Calu3 (cell line): Measurements from ENCODE around the gene IL15. TPM values are rescaled to one million over a fixed set of nuclear protein-coding genes. Genes with fewer than 3 reads are reported as not detected.

Experiments
- BruUV-seq: library from RNA; stranded (reverse); fragments of 400-500 nt; replicated peaks from 2 replicates; lab custom pipeline; 2021; lab: Mats Ljungman, UMichigan
- CTCF ChIA-PET: fragments of 300-600 bp; sonication (Branson Sonifier 250); formaldehyde crosslinking; loops from one replicate; lab custom pipeline; 2022; ENCODE audit warnings: antibody characterized with exemption; lab: Charles Lee
- DNase-seq: peaks from one replicate; pipeline ENCODE4 v3.0.0; 2022
- H3K27ac Mint-ChIP-seq: one replicate; pipeline ENCODE4 v1.8.0; 2022; ENCODE audit warnings: mixed read lengths; ENCODE audit not compliant: unreplicated experiment
- H3K27me3 Mint-ChIP-seq: one replicate; pipeline ENCODE4 v1.8.0; 2022; ENCODE audit warnings: mixed read lengths; ENCODE audit not compliant: unreplicated experiment
- H3K36me3 Mint-ChIP-seq: one replicate; pipeline ENCODE4 v1.8.0; 2022; ENCODE audit warnings: mild to moderate bottlenecking, moderate library complexity, mixed read lengths; ENCODE audit not compliant: insufficient read depth, unreplicated experiment
- H3K4me1 Mint-ChIP-seq: one replicate; pipeline ENCODE4 v1.8.0; 2022; ENCODE audit warnings: mild to moderate bottlenecking, low read depth, mixed read lengths; ENCODE audit not compliant: unreplicated experiment
- H3K4me3 Mint-ChIP-seq: one replicate; pipeline ENCODE4 v1.8.0; 2022; ENCODE audit warnings: mild to moderate bottlenecking, low read depth, moderate library complexity, mixed read lengths; ENCODE audit not compliant: unreplicated experiment
- H3K9me3 Mint-ChIP-seq: one replicate; pipeline ENCODE4 v1.8.0; 2022; ENCODE audit warnings: low read depth, mixed read lengths; ENCODE audit not compliant: unreplicated experiment
- CTCF ChIP-seq: fragments of 200-600 bp; IDR thresholded peaks from one replicate; pipeline ENCODE4 v1.8.0; 2022; ENCODE audit warnings: antibody characterized with exemption; ENCODE audit not compliant: unreplicated experiment
- intact Hi-C: fragments of 100-400 bp; cut with micrococcal nuclease; formaldehyde crosslinking; loops from one replicate; pipeline ENCODE4 v1.10.0; 2022; ENCODE audit not compliant: unreplicated experiment
- total RNA-seq: library from RNA; stranded (reverse); gene quantifications from 2 replicates; pipeline ENCODE4 v1.2.3, GENCODE V29; 2022

Gene IL15
- total RNA-seq, 1 experiment from 2014 or later = 4.6 TPM

- Mint-ChIP-seq H3K36me3 (no peaks in the 10 kb centered on the region), H3K27ac (no peak overlapping the region), H3K4me1 (peaks cover 12% of the 10 kb centered on the region), H3K4me3 (no peak overlapping the region), H3K9me3 (no peaks in the 10 kb centered on the region), H3K27me3 (no peaks in the 10 kb centered on the region)
- BruUV-seq = no TSS peak
- CTCF ChIA-PET = no interaction called here
- DNase-seq = no peak
- no peak for TF ChIP-seq CTCF
- intact Hi-C loops = loop anchor here (10.0 kb wide), 2 partner anchors 125 to 345 kb away; no protein-coding TSS in a partner anchor
Measured at GRCh38 chr4:141719585-141719984, 83.2 kb downstream of the IL15 start.

GRCh38 chr4:141721174-141721573 lies 84.8 kb downstream of the IL15 start:
- intact Hi-C loops = no loop called here
- H3K36me3 Mint-ChIP-seq = no peaks in the 10 kb centered on the region
- H3K27ac Mint-ChIP-seq = no peak overlapping the region
- CTCF ChIA-PET = no interaction called here
- no peaks in the 10 kb centered on the region for H3K4me1 Mint-ChIP-seq
- no peak for TF ChIP-seq CTCF
- no TSS peak for BruUV-seq
- H3K9me3 Mint-ChIP-seq = no peaks in the 10 kb centered on the region
- no peak overlapping the region for H3K4me3 Mint-ChIP-seq
- H3K27me3 Mint-ChIP-seq = no peaks in the 10 kb centered on the region
- DNase-seq = no peak

GRCh38 chr4:141724646-141725045 lies 88.3 kb downstream of the IL15 start:
- intact Hi-C loops = no loop called here
- CTCF ChIA-PET = no interaction called here
- H3K27me3 Mint-ChIP-seq = no peaks in the 10 kb centered on the region
- no peak overlapping the region for H3K27ac Mint-ChIP-seq
- no peaks in the 10 kb centered on the region for H3K4me1 Mint-ChIP-seq
- no TSS peak for BruUV-seq
- H3K4me3 Mint-ChIP-seq = no peak overlapping the region
- H3K36me3 Mint-ChIP-seq = no peaks in the 10 kb centered on the region
- no peak for TF ChIP-seq CTCF
- no peaks in the 10 kb centered on the region for H3K9me3 Mint-ChIP-seq
- no peak for DNase-seq

- H3K4me1 Mint-ChIP-seq = peaks cover 8% of the 10 kb centered on the region
- no peaks in the 10 kb centered on the region for H3K9me3 Mint-ChIP-seq
- no peak overlapping the region for H3K27ac Mint-ChIP-seq
- no peak overlapping the region for H3K4me3 Mint-ChIP-seq
- no peak for TF ChIP-seq CTCF
- intact Hi-C loops = no loop called here
- no peak for DNase-seq
- no TSS peak for BruUV-seq
- H3K36me3 Mint-ChIP-seq = no peaks in the 10 kb centered on the region
- CTCF ChIA-PET = no interaction called here
- no peaks in the 10 kb centered on the region for H3K27me3 Mint-ChIP-seq
Measured at GRCh38 chr4:141727420-141727819, 91.0 kb downstream of the IL15 start.
